ENCODE measurements around the gene PLEKHA6.

The PLEKHA6 gene

GRCh38 chr1:204251286-204251685 is 108.4 kb downstream of the PLEKHA6 start:
- no peak overlapping the region for H3K4me3 ChIP-seq (ENCODE audit: low read depth, low read length)
- no peak for DNase-seq (ENCODE audit: low read depth)
- no peak for TF ChIP-seq CTCF (IDR thresholded peaks at IDR 0.05; ENCODE audit: control insufficient read depth, extremely low read depth, insufficient read depth)

- DNase-seq (ENCODE audit: low read depth) = no peak
- H3K4me3 ChIP-seq (ENCODE audit: low read depth, low read length) = no peak overlapping the region
- TF ChIP-seq CTCF (IDR thresholded peaks at IDR 0.05; ENCODE audit: control insufficient read depth, extremely low read depth, insufficient read depth) = no peak
Measured at GRCh38 chr1:204250428-204251030, 109.2 kb downstream of the PLEKHA6 start.

GRCh38 chr1:204249736-204250427 is 109.8 kb downstream of the PLEKHA6 start:
- TF ChIP-seq CTCF (IDR thresholded peaks at IDR 0.05; ENCODE audit: control insufficient read depth, extremely low read depth, insufficient read depth) = no peak
- DNase-seq (ENCODE audit: low read depth) = no peak
- H3K4me3 ChIP-seq (ENCODE audit: low read depth, low read length) = no peak overlapping the region

GRCh38 chr1:204248954-204249353 is 110.8 kb downstream of the PLEKHA6 start:
- no peak for TF ChIP-seq CTCF (IDR thresholded peaks at IDR 0.05; ENCODE audit: control insufficient read depth, extremely low read depth, insufficient read depth)
- no peak overlapping the region for H3K4me3 ChIP-seq (ENCODE audit: low read depth, low read length)
- no peak for DNase-seq (ENCODE audit: low read depth)

- no peak overlapping the region for H3K4me3 ChIP-seq (ENCODE audit: low read depth, low read length)
- TF ChIP-seq CTCF (IDR thresholded peaks at IDR 0.05; ENCODE audit: control insufficient read depth, extremely low read depth, insufficient read depth) = no peak
- DNase-seq (ENCODE audit: low read depth) = no peak
Measured at GRCh38 chr1:204246876-204247275, 112.9 kb downstream of the PLEKHA6 start.

- no peak overlapping the region for H3K4me3 ChIP-seq (ENCODE audit: low read depth, low read length)
- DNase-seq (ENCODE audit: low read depth) = no peak
- TF ChIP-seq CTCF (IDR thresholded peaks at IDR 0.05; ENCODE audit: control insufficient read depth, extremely low read depth, insufficient read depth) = no peak
Measured at GRCh38 chr1:204242920-204243319, 116.8 kb downstream of the PLEKHA6 start.

GRCh38 chr1:204241914-204242313 is 117.8 kb downstream of the PLEKHA6 start:
- TF ChIP-seq CTCF (IDR thresholded peaks at IDR 0.05; ENCODE audit: control insufficient read depth, extremely low read depth, insufficient read depth) = no peak
- no peak for DNase-seq (ENCODE audit: low read depth)
- no peak overlapping the region for H3K4me3 ChIP-seq (ENCODE audit: low read depth, low read length)

Data from LNCaP clone FGC (cell line).